Activated T-helper 1 cell treated with anti-CD3 and anti-CD28 coated beads, Interleukin-12 subunit alpha, Interleukin-12 subunit beta, Interleukin-2, Interleukin-4 antibody, amounts not matched to agents 30 ng/mL and 10 ng/mL and 1 ng/mL, durations not matched to agents 14 hours and 24 hours and 36 hours (primary cell): ENCODE measurements around the gene MED23. TPM values are rescaled to one million over a fixed set of nuclear protein-coding genes. Genes with fewer than 3 reads are reported as not detected.

Source experiments
- DNase-seq: peaks from one replicate; pipeline ENCODE4 v3.0.0; 2021; ENCODE audit warnings: low spot score
- H3K27ac Mint-ChIP-seq: one replicate; pipeline ENCODE4 v1.8.0; 2021; ENCODE audit warnings: mild to moderate bottlenecking, mixed read lengths
- H3K27me3 Mint-ChIP-seq: one replicate; pipeline ENCODE4 v1.8.0; 2022; ENCODE audit warnings: mild to moderate bottlenecking, moderate library complexity, mixed read lengths; ENCODE audit not compliant: insufficient read depth
- H3K36me3 Mint-ChIP-seq: one replicate; pipeline ENCODE4 v1.8.0; 2021; ENCODE audit warnings: low read depth, mixed read lengths
- H3K4me1 Mint-ChIP-seq: one replicate; pipeline ENCODE4 v1.8.0; 2021; ENCODE audit warnings: low read depth, mixed read lengths
- H3K4me3 Mint-ChIP-seq: one replicate; pipeline ENCODE4 v1.8.0; 2021; ENCODE audit warnings: mild to moderate bottlenecking, moderate library complexity, mixed read lengths
- H3K9me3 Mint-ChIP-seq: one replicate; pipeline ENCODE4 v1.8.0; 2021; ENCODE audit warnings: mixed read lengths
- intact Hi-C: fragments of 100-400 bp; cut with micrococcal nuclease; formaldehyde crosslinking; loops from one replicate; pipeline ENCODE4 v1.15.1; 2024
- total RNA-seq: library from RNA; stranded (reverse); gene quantifications from 2 replicates; pipeline ENCODE4 v1.2.3, GENCODE V29; 2022

Gene MED23
- total RNA-seq, 1 donor from 2014 or later, result 34.0 TPM

DNA sequence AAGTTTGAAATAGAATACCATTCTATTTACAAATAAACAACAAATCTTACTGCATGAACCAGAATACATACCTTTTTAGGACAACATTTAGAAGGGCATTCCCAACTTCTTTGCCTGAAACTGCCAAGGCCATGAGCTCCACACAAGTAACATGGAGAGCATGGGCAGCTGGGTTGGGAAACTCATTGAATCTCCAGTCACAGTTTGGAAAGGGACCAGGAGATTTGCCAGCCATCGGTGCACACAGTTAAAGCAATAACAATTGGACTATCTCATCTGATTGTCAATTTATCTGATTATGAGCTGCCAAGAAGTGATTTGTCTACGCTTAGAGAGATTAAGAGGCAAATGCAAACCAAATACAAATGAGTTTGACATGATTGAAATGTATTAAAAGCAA is 35.1 kb downstream of the MED23 start:
- intact Hi-C loops, result no loop called here
- Mint-ChIP-seq H3K27me3 (no peaks in the 10 kb centered on the region), H3K36me3 (peaks cover 35% of the 10 kb centered on the region), H3K27ac (no peak overlapping the region), H3K9me3 (no peaks in the 10 kb centered on the region), H3K4me1 (no peaks in the 10 kb centered on the region), H3K4me3 (no peak overlapping the region)
- DNase-seq, result no peak

DNA sequence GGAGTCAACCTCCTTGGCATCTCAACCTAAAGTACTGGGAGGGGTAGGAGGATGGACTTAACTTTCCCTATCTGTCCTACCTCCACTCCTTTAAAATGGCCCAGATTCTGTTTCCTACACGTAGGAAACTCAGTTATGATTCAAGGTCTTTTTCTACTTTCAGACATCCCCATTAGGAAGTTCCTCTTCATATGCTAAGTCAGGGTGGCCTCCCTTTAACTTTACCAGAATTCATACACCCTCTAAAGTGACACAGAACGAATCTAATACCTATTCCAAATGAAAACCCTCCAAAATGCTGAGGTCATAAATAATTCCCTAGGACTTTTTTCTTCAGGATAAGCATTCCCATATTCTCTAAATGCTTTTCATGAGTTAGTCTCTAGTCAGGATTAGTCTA is 39.4 kb downstream of the MED23 start:
- peaks cover 31% of the 10 kb centered on the region for H3K36me3 Mint-ChIP-seq
- no peak for DNase-seq
- H3K4me1 Mint-ChIP-seq, result no peaks in the 10 kb centered on the region
- no peak overlapping the region for H3K27ac Mint-ChIP-seq
- H3K4me3 Mint-ChIP-seq, result no peak overlapping the region
- H3K27me3 Mint-ChIP-seq, result no peaks in the 10 kb centered on the region
- H3K9me3 Mint-ChIP-seq, result no peaks in the 10 kb centered on the region
- intact Hi-C loops, result no loop called here

- Mint-ChIP-seq H3K36me3 (peaks cover 32% of the 10 kb centered on the region), H3K4me3 (no peak overlapping the region), H3K4me1 (no peaks in the 10 kb centered on the region), H3K27ac (no peak overlapping the region), H3K9me3 (no peaks in the 10 kb centered on the region), H3K27me3 (no peaks in the 10 kb centered on the region)
- DNase-seq, result no peak
- intact Hi-C loops, result no loop called here
Measured at GRCh38 chr6:131587909-131588308, 40.1 kb downstream of the MED23 start.

DNA sequence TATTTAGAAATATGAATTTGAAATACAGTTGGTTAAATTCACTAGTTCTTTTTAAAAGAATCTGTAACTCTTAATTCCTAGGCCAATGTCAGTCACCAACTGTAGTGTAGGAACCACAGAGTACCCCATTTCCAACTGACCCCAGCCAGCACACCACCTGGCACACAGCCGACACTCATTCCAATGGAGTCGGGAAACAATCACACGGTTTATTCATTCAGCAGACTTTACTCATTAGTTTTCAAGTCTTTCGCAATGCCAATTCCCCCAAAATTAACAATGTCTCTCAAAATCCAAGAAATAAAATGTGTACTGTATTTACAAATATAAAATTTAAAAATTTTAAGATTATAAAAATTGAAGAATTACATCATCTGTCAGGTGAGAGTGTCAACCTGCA is 41.5 kb downstream of the MED23 start:
- intact Hi-C loops, result no loop called here
- Mint-ChIP-seq H3K9me3 (no peaks in the 10 kb centered on the region), H3K4me1 (no peaks in the 10 kb centered on the region), H3K27ac (no peak overlapping the region), H3K27me3 (no peaks in the 10 kb centered on the region), H3K4me3 (no peak overlapping the region), H3K36me3 (peaks cover 28% of the 10 kb centered on the region)
- no peak for DNase-seq

GRCh38 chr6:131581523-131581922 is 46.5 kb downstream of the MED23 start:
- no peak overlapping the region for H3K27ac Mint-ChIP-seq
- no peaks in the 10 kb centered on the region for H3K4me1 Mint-ChIP-seq
- intact Hi-C loops, result no loop called here
- DNase-seq, result no peak
- no peaks in the 10 kb centered on the region for H3K27me3 Mint-ChIP-seq
- peaks cover 24% of the 10 kb centered on the region for H3K36me3 Mint-ChIP-seq
- H3K9me3 Mint-ChIP-seq, result no peaks in the 10 kb centered on the region
- no peak overlapping the region for H3K4me3 Mint-ChIP-seq

DNA sequence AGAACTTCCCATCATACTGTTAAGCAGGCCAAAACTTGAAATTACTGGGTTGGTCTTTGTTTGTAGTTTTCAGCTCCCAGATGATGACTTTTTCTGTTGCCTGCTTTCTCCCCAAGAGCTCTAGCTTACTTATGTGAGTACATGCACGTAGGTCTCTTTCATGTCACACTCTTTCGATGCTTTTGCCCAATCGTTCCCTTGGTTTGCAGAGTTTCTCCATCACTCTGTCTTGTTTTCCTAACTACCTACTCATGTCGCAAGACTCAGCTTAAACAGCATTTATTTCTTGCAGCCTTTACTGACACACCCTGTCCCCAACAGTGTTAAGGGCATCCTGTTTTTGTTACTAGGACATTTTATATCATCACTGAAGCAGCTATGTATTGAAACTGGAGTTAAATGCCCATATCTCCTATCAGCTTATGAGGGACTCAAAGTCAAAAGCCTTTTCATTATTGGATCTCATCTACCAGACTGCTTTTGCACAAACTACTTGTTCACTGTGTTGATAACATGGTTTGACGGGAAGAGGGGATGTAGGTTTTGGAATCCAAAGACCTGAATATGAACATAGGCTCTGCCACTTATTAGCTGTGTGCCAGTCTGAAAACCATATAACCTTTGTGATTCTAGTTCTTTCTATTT is 52.1 kb downstream of the MED23 start:
- peaks cover 25% of the 10 kb centered on the region for H3K36me3 Mint-ChIP-seq
- no peaks in the 10 kb centered on the region for H3K27me3 Mint-ChIP-seq
- no peaks in the 10 kb centered on the region for H3K4me1 Mint-ChIP-seq
- H3K27ac Mint-ChIP-seq, result no peak overlapping the region
- no peak for DNase-seq
- intact Hi-C loops, result no loop called here
- H3K4me3 Mint-ChIP-seq, result no peak overlapping the region
- H3K9me3 Mint-ChIP-seq, result no peaks in the 10 kb centered on the region

DNA sequence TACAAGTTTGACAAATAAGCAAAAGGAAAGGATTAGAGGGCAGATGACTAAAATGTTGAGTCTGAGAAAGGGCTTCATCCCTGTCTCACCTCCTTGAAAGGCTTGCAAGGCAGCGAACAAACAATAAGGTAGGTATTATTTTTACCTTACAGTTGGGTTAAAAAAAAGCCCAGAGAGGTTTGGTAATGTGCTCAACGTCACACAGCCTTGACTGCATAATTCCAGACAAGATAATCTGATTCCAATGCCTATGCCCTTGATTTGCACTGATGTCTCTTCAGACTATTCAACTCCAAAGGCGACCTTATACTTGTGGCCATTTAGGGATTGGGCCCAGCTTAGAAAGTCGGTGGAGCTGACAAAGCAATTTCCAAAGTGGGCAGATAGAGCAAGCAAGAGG is 53.4 kb downstream of the MED23 start:
- no peaks in the 10 kb centered on the region for H3K4me1 Mint-ChIP-seq
- no peak overlapping the region for H3K4me3 Mint-ChIP-seq
- intact Hi-C loops, result no loop called here
- no peak for DNase-seq
- no peaks in the 10 kb centered on the region for H3K27me3 Mint-ChIP-seq
- no peak overlapping the region for H3K27ac Mint-ChIP-seq
- peaks cover 21% of the 10 kb centered on the region for H3K36me3 Mint-ChIP-seq
- no peaks in the 10 kb centered on the region for H3K9me3 Mint-ChIP-seq

DNA sequence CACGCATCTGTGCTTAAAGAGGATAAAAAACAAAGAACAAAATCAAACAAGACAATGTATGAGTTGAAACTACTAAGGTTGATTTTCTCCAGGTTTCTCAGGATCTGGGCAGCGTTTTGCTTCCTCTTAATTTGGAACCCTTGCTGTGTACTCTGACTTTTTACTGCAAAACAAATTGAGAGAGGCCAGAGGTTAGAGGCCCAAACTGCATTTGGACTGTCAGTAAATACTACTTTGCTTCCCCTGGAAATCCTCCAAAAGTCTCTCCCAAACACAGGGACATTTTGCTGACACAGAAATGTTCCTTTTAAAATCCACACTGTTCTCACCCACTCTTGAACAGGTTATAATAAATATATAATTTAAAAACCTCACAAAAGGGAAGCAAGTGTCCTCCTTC is 53.9 kb downstream of the MED23 start:
- DNase-seq, result no peak
- no peaks in the 10 kb centered on the region for H3K27me3 Mint-ChIP-seq
- no peak overlapping the region for H3K27ac Mint-ChIP-seq
- no peaks in the 10 kb centered on the region for H3K9me3 Mint-ChIP-seq
- H3K4me1 Mint-ChIP-seq, result no peaks in the 10 kb centered on the region
- peaks cover 21% of the 10 kb centered on the region for H3K36me3 Mint-ChIP-seq
- H3K4me3 Mint-ChIP-seq, result no peak overlapping the region
- intact Hi-C loops, result no loop called here

DNA sequence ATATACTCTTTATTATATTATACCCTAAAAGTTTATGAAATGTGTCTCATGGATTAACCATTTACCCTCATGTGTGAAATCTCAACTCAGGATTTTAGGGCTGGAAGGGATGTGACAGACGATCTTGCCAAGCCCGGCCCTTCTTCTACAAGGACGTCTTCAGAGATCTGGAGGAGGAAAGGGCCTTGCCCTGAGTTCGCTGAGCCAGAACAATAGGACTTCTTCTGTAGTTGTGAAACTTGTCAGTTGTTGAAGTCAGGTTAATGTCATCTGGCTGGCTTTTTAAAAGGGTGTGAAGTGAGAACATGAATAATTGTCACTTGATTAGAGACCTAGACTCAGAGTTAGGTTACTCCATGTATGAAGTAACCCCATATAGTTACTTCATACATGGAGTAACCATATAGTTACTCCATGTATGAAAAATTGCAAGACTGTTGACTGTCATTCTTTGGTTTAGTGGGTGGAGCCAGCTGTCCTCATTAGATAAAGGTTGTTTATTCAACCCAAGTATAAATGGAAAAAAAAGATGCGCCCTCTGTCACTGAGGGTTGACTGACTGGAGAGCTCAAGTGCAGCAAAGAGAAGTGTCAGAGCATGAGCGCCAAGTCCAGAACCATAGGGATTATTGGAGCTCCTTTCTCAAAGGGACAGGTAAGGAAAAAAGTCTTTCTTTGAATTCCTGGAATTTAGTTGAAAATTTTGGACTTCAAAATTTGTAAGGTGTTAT is 55.2 kb downstream of the MED23 start, which contains the start of gene ARG1:
Gene ARG1, plus strand, starts transcription at position 541 of the 730 bp plus-strand sequence. Its CDS starts 57 bp downstream, at position 598.
- Mint-ChIP-seq H3K4me3 (no peak within 1 kb of the TSS), H3K27ac (no peak within 1 kb of the TSS), H3K27me3 (no peaks in the 10 kb centered on the region), H3K9me3 (no peaks in the 10 kb centered on the region), H3K4me1 (peaks cover 6% of the 10 kb centered on the region), H3K36me3 (peaks cover 14% of the 10 kb centered on the region)
- intact Hi-C loops, result no loop called here
- no peak for DNase-seq

GRCh38 chr6:131568726-131569125 is 59.3 kb downstream of the MED23 start:
- H3K27me3 Mint-ChIP-seq, result no peaks in the 10 kb centered on the region
- intact Hi-C loops, result no loop called here
- no peaks in the 10 kb centered on the region for H3K9me3 Mint-ChIP-seq
- no peak for DNase-seq
- H3K4me1 Mint-ChIP-seq, result peaks cover 6% of the 10 kb centered on the region
- no peak overlapping the region for H3K27ac Mint-ChIP-seq
- no peak overlapping the region for H3K4me3 Mint-ChIP-seq
- H3K36me3 Mint-ChIP-seq, result peaks cover 7% of the 10 kb centered on the region

DNA sequence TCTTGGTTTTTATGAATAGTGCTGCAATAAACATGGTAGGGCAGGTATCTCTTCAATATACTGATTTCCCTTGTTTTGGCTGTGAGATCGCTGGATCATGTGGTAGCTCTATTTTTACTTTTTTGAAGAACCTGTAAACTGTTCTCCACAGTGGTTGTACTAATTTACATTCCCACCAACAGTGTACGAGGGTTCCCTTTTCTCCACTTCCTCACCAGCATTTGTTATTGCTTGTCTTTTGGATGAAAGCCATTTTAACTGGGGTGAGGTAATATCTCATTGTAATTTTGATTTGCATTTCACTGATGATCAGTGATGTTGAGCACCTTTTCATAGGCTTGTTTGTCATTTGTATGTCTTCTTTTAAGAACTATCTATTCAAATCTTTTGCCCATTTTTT is 63.0 kb downstream of the MED23 start:
- H3K4me1 Mint-ChIP-seq, result peaks cover 6% of the 10 kb centered on the region
- H3K27me3 Mint-ChIP-seq, result peaks cover under 1% of the 10 kb centered on the region
- no peak overlapping the region for H3K4me3 Mint-ChIP-seq
- no peak for DNase-seq
- no peaks in the 10 kb centered on the region for H3K9me3 Mint-ChIP-seq
- no peak overlapping the region for H3K27ac Mint-ChIP-seq
- intact Hi-C loops, result no loop called here
- peaks cover 2% of the 10 kb centered on the region for H3K36me3 Mint-ChIP-seq

- Mint-ChIP-seq H3K4me3 (no peak overlapping the region), H3K36me3 (no peaks in the 10 kb centered on the region), H3K9me3 (no peaks in the 10 kb centered on the region), H3K27me3 (peaks cover 6% of the 10 kb centered on the region), H3K27ac (no peak overlapping the region), H3K4me1 (no peaks in the 10 kb centered on the region)
- DNase-seq, result no peak
- intact Hi-C loops, result no loop called here
Measured at GRCh38 chr6:131561925-131562707, 65.9 kb downstream of the MED23 start.

DNA sequence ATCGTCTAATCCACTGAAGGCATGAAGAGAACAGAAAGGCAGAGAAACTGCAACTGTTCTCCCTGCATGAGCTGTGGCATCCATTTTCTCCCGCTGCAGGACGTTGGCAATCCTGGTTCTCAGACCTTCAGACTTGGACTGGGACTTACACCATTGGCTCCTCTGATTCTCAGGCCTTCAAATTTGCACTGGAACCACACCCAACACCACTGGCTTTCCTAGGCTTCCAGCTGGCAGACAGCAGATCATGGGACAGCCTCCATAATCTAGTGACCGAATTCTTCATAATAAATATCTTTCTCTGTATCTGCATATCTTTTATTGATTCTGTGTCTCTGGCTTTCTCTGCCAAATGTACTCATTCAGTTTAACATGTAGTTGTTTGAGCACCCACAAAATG is 69.1 kb downstream of the MED23 start:
- peaks cover 13% of the 10 kb centered on the region for H3K27me3 Mint-ChIP-seq
- no peak for DNase-seq
- H3K4me3 Mint-ChIP-seq, result no peak overlapping the region
- no peak overlapping the region for H3K27ac Mint-ChIP-seq
- intact Hi-C loops, result no loop called here
- no peaks in the 10 kb centered on the region for H3K9me3 Mint-ChIP-seq
- H3K36me3 Mint-ChIP-seq, result no peaks in the 10 kb centered on the region
- no peaks in the 10 kb centered on the region for H3K4me1 Mint-ChIP-seq
